Measurements from ENCODE around the gene ACSF2. TPM values are rescaled to one million over a fixed set of nuclear protein-coding genes. Genes with fewer than 3 reads are reported as not detected.

Gene ACSF2
- total RNA-seq = 18.2 TPM
- long read RNA-seq, transcript ACSF2-201 (16 exons, 2,235 nt) = major isoform, 11 of 20 reads
- long read RNA-seq, partial matches to known transcripts = 5 of 20 reads
- long read RNA-seq, other reads (novel, unspliced or antisense) = 4 of 20 reads

GRCh38 chr17:50425682-50426471 lies at the start of gene ACSF2:
TSS of gene ACSF2 (plus strand) at chr17:50426218. CDS start at chr17:50426262, 44 bp downstream.
- Histone ChIP-seq H3K27me3 (ENCODE audit: low read depth) (no peaks in the 10 kb centered on the region), H3K27ac (replicated peaks) (peak within 1 kb of the TSS; percentile 83), H3K36me3 (no peaks in the 10 kb centered on the region), H3K4me1 (peaks cover 49% of the 10 kb centered on the region), H3K9me3 (replicated peaks) (no peaks in the 10 kb centered on the region), H3K4me3 (peak within 1 kb of the TSS; percentile 90)
- peak; percentile 76 for DNase-seq
- no peak for TF ChIP-seq CTCF (IDR thresholded peaks at IDR 0.05; ENCODE audit: borderline replicate concordance)
- intact Hi-C loops (cut with micrococcal nuclease) = no loop called here

- no peaks in the 10 kb centered on the region for H3K27me3 ChIP-seq (ENCODE audit: low read depth)
- H3K36me3 ChIP-seq = peaks cover 38% of the 10 kb centered on the region
- DNase-seq = no peak
- intact Hi-C loops (cut with micrococcal nuclease) = no loop called here
- H3K9me3 ChIP-seq (replicated peaks) = no peaks in the 10 kb centered on the region
- no peak overlapping the region for H3K27ac ChIP-seq (replicated peaks)
- no peak for TF ChIP-seq CTCF (IDR thresholded peaks at IDR 0.05; ENCODE audit: borderline replicate concordance)
- H3K4me1 ChIP-seq = peaks cover 7% of the 10 kb centered on the region
- no peak overlapping the region for H3K4me3 ChIP-seq
Measured at GRCh38 chr17:50379351-50380132, 46.5 kb upstream of the ACSF2 start.

- no peak for TF ChIP-seq CTCF (IDR thresholded peaks at IDR 0.05; ENCODE audit: borderline replicate concordance)
- peaks cover 48% of the 10 kb centered on the region for H3K36me3 ChIP-seq
- no peaks in the 10 kb centered on the region for H3K27me3 ChIP-seq (ENCODE audit: low read depth)
- H3K9me3 ChIP-seq (replicated peaks) = no peaks in the 10 kb centered on the region
- H3K4me1 ChIP-seq = peaks cover 7% of the 10 kb centered on the region
- H3K27ac ChIP-seq (replicated peaks) = no peak overlapping the region
- H3K4me3 ChIP-seq = no peak overlapping the region
- intact Hi-C loops (cut with micrococcal nuclease) = no loop called here
- no peak for DNase-seq
Measured at GRCh38 chr17:50380369-50381259, 45.4 kb upstream of the ACSF2 start.

GRCh38 chr17:50381260-50381815 lies 44.7 kb upstream of the ACSF2 start:
- H3K4me1 ChIP-seq = peaks cover 7% of the 10 kb centered on the region
- intact Hi-C loops (cut with micrococcal nuclease) = no loop called here
- no peak overlapping the region for H3K4me3 ChIP-seq
- H3K9me3 ChIP-seq (replicated peaks) = no peaks in the 10 kb centered on the region
- DNase-seq = no peak
- no peaks in the 10 kb centered on the region for H3K27me3 ChIP-seq (ENCODE audit: low read depth)
- H3K36me3 ChIP-seq = peaks cover 56% of the 10 kb centered on the region
- no peak for TF ChIP-seq CTCF (IDR thresholded peaks at IDR 0.05; ENCODE audit: borderline replicate concordance)
- no peak overlapping the region for H3K27ac ChIP-seq (replicated peaks)

All from left ventricle myocardium inferior (tissue), 1 donor.